Astrocyte of the spinal cord (primary cell): ENCODE measurements around the gene TTK.

ENCODE experiments used
- DNase-seq: peaks from one replicate; pipeline ENCODE4 v3.0.0; 2011; ENCODE audit warnings: low read depth, low spot score
- H3K4me3 ChIP-seq: 2 replicates; pipeline ENCODE4 v1.5.1; 2011; ENCODE audit warnings: low read depth, mild to moderate bottlenecking, low read length, moderate library complexity
- CTCF ChIP-seq: IDR thresholded peaks from 2 replicates; pipeline ENCODE4 v1.5.1; 2012; ENCODE audit warnings: low read depth, mild to moderate bottlenecking, low read length, inconsistent platforms
- in situ Hi-C: cut with HindIII; loops from 2 replicates; pipeline ENCODE4 v1.10.0; 2017; ENCODE audit warnings: low sequenced_read_pairs

TTK gene

GRCh38 chr6:79997728-79998127, 6.7 kb upstream of the TTK start:
- no peak for DNase-seq
- no peak overlapping the region for H3K4me3 ChIP-seq
- in situ Hi-C loops, result no loop called here
- no peak for TF ChIP-seq CTCF

- DNase-seq, result no peak
- no peak for TF ChIP-seq CTCF
- in situ Hi-C loops, result no loop called here
Observed at GRCh38 chr6:80001337-80001736, 3.1 kb upstream of the TTK start.

GRCh38 chr6:80003826-80004172, 650 bp upstream of the TTK start:
- in situ Hi-C loops, result no loop called here
- no peak for DNase-seq
- no peak for TF ChIP-seq CTCF
- peak overlapping the region; percentile 82 for H3K4me3 ChIP-seq

More at GRCh38 chr6:80001337-80001736, 3.1 kb upstream of the TTK start:
- no peak overlapping the region for H3K4me3 ChIP-seq

GRCh38 chr6:80005406-80005805, 957 bp downstream of the TTK start:
- TF ChIP-seq CTCF, result no peak
- H3K4me3 ChIP-seq, result peak overlapping the region; percentile 82
- DNase-seq, result no peak
- in situ Hi-C loops, result no loop called here

DNA sequence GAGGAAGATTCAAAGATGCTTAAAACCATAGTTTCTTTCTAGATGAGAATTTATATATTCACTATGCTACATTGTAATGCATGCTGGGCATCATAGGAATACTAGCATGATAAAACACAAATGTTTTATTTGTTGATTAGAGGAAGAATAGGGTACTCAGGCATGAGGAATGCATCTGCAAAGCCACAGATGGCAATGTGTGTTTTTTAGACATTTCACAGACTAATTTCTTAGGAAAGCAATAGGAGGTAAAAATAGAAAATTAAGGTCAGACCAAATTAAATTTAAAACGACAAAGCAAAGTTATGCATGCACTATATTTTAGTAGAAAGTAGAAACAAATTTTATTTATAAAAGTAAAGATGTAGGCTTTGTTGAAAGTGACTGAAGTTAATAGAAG, 2.1 kb downstream of the TTK start:
- no peak for TF ChIP-seq CTCF
- in situ Hi-C loops, result no loop called here
- H3K4me3 ChIP-seq, result no peak overlapping the region
- no peak for DNase-seq

GRCh38 chr6:80009531-80009930, 5.1 kb downstream of the TTK start:
- H3K4me3 ChIP-seq, result no peak overlapping the region
- TF ChIP-seq CTCF, result no peak
- no peak for DNase-seq
- in situ Hi-C loops, result no loop called here

- in situ Hi-C loops, result no loop called here
- TF ChIP-seq CTCF, result no peak
- H3K4me3 ChIP-seq, result no peak overlapping the region
- DNase-seq, result no peak
Observed at GRCh38 chr6:80010288-80010687, 5.8 kb downstream of the TTK start.
